GM12892 (cell line): ENCODE data around the gene NECTIN3.

Source experiments
- POLR2AphosphoS5 ChIP-seq: IDR thresholded peaks from 2 replicates; pipeline ENCODE4 v1.6.1; 2011; ENCODE audit warnings: low read depth, low read length, control low read depth
- TAF1 ChIP-seq: IDR thresholded peaks from 2 replicates; pipeline ENCODE4 v1.6.1; 2011; ENCODE audit warnings: low read depth, mild to moderate bottlenecking, control low read depth, low read length, borderline replicate concordance

GRCh38 chr3:111218615-111219014 is 147.0 kb downstream of the NECTIN3 start:
- TF ChIP-seq TAF1 (no peak), POLR2AphosphoS5 (no peak)
